ENCODE measurements around the gene DVL1.

DNA sequence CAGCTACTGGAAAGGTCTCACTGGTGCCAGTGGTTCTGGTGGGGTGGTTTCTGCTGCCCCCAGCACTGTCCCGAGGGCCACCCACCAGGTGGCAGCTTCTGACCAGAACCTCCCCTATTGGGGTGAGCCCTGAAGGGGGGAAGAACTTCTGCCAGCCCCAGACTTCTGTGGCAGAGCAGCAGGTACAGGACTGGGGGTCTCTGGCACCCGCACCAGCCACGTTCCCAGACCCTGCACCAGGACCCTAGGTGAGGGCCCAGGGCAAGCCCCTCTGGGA, 39.2 kb downstream of the DVL1 start:
- TF ChIP-seq, protein P1, sequence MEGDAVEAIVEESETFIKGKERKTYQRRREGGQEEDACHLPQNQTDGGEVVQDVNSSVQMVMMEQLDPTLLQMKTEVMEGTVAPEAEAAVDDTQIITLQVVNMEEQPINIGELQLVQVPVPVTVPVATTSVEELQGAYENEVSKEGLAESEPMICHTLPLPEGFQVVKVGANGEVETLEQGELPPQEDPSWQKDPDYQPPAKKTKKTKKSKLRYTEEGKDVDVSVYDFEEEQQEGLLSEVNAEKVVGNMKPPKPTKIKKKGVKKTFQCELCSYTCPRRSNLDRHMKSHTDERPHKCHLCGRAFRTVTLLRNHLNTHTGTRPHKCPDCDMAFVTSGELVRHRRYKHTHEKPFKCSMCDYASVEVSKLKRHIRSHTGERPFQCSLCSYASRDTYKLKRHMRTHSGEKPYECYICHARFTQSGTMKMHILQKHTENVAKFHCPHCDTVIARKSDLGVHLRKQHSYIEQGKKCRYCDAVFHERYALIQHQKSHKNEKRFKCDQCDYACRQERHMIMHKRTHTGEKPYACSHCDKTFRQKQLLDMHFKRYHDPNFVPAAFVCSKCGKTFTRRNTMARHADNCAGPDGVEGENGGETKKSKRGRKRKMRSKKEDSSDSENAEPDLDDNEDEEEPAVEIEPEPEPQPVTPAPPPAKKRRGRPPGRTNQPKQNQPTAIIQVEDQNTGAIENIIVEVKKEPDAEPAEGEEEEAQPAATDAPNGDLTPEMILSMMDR (IDR thresholded peaks at IDR 0.05): no peak
- no peak for TF ChIP-seq ZNF263 (CRISPR knock-in tag; IDR thresholded peaks at IDR 0.05; ENCODE audit: low read depth)
- no peak for TF ChIP-seq FOXP1 (CRISPR knock-in tag; IDR thresholded peaks at IDR 0.05; ENCODE audit: borderline replicate concordance)
- TF ChIP-seq TEAD4 (CRISPR knock-in tag; IDR thresholded peaks at IDR 0.05): no peak
- TF ChIP-seq, protein P2, sequence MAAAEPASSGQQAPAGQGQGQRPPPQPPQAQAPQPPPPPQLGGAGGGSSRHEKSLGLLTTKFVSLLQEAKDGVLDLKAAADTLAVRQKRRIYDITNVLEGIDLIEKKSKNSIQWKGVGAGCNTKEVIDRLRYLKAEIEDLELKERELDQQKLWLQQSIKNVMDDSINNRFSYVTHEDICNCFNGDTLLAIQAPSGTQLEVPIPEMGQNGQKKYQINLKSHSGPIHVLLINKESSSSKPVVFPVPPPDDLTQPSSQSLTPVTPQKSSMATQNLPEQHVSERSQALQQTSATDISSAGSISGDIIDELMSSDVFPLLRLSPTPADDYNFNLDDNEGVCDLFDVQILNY (CRISPR knock-in tag; IDR thresholded peaks at IDR 0.05): no peak
- TF ChIP-seq, protein P3, sequence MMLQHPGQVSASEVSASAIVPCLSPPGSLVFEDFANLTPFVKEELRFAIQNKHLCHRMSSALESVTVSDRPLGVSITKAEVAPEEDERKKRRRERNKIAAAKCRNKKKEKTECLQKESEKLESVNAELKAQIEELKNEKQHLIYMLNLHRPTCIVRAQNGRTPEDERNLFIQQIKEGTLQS (CRISPR knock-in tag; conservative IDR thresholded peaks at IDR 0.05): no peak
- no peak for TF ChIP-seq ESRRA (CRISPR knock-in tag; IDR thresholded peaks at IDR 0.05; ENCODE audit: borderline replicate concordance)

Measured in WTC11 (cell line).